Transverse colon (tissue), 1 donor: ENCODE data around the gene NCEH1.

Experiments
- EP300 ChIP-seq: sonication (generic); formaldehyde crosslinking; IDR thresholded peaks from one replicate; pipeline ENCODE4 v1.6.1; 2017; ENCODE audit warnings: antibody characterized with exemption, low read depth
- POLR2A ChIP-seq: fragments of 450-650 bp; IDR thresholded peaks from one replicate; pipeline ENCODE4 v1.6.1; 2016; ENCODE audit warnings: antibody characterized with exemption, mild to moderate bottlenecking, moderate library complexity

- TF ChIP-seq POLR2A = no peak
- TF ChIP-seq EP300 = no peak
These were observed 109.6 kb downstream of the NCEH1 start for GRCh38 chr3:172601066-172601832.
